ENCODE measurements around the gene TMEM245.

Gene TMEM245

GRCh38 chr9:109020113-109020512 is 99.6 kb downstream of the TMEM245 start:
- no peak for DNase-seq

GRCh38 chr9:109019420-109019819 is 100.3 kb downstream of the TMEM245 start:
- DNase-seq: no peak

DNA sequence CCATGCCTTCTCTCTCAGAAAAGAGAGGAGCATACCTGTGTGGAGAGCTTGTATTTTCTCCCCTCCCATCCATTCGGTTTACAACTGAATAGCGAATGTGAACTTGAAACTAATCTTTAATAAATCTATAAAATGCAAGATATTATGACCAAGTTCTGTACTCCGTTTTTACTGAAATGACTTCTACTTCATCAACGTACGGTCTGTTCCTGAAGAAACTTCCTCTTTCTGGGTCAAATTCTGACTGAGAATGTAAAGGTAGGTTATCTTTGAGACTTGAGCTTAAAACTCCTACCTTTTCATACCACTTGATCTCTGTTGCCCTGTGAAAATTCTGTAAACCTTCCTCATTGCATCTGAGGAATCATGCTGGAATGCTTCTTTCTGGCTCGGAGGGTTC is 102.3 kb downstream of the TMEM245 start:
- no peak for DNase-seq

DNA sequence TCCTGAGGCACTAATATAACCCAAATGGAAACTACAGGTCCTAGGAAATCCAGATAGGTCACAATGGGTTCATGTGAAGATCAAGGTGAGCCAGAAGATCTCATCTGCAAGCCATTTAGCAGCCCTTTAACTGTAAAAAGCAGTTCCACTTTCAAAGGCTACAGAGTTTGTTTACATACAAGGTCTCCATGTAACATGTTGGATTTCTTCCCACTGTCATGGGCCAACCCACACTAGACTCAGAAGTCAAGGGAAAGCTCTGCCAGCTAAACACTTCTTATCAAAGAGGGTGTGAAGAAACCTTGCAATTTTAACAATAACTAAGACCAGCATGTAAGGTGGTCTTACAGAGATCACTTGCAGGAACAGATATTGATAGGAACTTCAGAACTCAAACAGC is 102.7 kb downstream of the TMEM245 start:
- no peak for DNase-seq

GRCh38 chr9:109016132-109016531 is 103.6 kb downstream of the TMEM245 start:
- no peak for DNase-seq

GRCh38 chr9:109014608-109015280 is 105.0 kb downstream of the TMEM245 start:
- DNase-seq: no peak

GRCh38 chr9:109013679-109014607 is 105.8 kb downstream of the TMEM245 start:
- no peak for DNase-seq

GRCh38 chr9:109012876-109013678 is 106.7 kb downstream of the TMEM245 start, which contains the start of gene CTNNAL1:
Gene CTNNAL1, minus strand, starts transcription at chr9:109013499. Its CDS starts 57 bp downstream, at chr9:109013442.
- peak; percentile 79 for DNase-seq

GRCh38 chr9:109012009-109012875 is 107.5 kb downstream of the TMEM245 start:
- DNase-seq: peak; percentile 52

DNA sequence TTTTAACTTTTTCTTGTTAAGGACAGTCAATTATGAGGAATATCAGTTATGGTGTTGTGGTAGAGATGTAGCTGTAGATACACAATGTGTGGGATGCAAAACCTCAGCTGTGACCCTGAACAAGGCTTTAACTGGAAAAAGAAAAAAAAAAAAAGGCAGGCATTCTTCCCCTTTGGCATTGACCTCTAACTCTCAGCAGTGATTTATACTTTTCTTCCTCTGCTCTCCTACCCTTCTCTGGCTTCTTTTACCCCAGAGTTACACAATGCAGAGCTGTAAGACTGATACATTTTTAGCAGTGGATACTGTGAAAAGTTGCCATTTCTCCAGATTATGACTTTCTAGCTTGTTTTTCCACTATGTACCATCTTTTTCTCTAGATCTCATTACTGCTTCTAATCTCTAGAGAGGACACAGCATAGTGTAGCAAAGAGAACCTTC is 108.5 kb downstream of the TMEM245 start:
- no peak for DNase-seq

DNA sequence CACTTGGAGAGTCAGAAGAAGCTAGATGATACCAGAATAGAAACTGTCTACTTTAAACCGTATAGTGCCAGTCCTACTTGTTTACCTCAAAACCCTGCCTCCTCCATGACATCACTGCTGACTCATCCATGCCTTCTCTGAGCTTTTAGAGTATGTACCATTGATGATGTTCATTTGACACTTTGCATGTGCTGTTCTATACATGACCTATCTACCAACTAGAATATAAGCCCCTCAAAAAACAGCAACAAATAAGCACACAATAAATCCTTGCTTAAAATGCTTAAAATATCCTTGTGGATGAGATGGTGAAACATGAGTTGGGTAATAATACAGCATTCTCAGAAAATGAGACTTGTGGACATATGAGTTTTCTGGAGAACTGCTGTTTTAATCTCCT is 109.0 kb downstream of the TMEM245 start:
- DNase-seq: peak; percentile 39

- DNase-seq: no peak
Measured at GRCh38 chr9:109005678-109006077, 114.1 kb downstream of the TMEM245 start.

- no peak for DNase-seq
Measured at GRCh38 chr9:109003116-109003515, 116.6 kb downstream of the TMEM245 start.

DNA sequence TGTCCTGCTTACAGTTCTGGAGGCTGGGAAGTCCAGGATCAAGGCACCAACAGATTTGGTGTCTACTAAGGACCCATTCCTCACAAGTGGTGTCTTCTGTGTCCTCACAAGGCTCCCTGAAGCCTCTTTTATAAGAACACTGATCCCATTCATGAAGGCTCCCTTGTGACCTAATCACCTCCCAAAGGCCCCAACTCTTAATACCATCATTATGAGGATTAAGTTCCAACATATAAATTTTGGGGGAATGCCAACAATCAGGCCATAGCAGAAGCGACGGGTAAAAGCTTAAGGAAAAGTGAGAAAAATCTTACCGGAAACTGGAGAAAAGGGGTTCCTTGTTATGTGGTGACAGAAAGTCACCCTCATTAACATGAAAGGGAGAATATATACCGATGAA is 117.6 kb downstream of the TMEM245 start:
- no peak for DNase-seq

DNA sequence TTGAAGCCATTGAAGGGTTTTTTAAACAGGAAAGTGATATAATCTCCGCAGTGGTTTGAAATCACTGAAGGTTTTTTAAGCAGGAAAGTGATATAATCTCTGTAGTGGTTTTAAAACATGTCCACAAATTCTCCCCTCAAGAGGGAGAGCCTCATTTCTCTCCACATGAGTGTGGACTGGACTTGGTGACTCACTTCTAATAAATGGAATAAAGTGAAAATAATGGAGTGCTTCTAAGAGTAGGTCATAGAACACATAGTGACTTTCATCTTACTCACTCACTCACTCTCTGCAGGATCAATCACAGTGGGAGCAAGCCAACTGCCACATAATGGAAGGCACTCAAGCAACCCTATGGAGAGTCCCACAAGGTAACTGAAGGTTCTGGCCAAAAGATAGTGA is 118.5 kb downstream of the TMEM245 start:
- DNase-seq: no peak

DNA sequence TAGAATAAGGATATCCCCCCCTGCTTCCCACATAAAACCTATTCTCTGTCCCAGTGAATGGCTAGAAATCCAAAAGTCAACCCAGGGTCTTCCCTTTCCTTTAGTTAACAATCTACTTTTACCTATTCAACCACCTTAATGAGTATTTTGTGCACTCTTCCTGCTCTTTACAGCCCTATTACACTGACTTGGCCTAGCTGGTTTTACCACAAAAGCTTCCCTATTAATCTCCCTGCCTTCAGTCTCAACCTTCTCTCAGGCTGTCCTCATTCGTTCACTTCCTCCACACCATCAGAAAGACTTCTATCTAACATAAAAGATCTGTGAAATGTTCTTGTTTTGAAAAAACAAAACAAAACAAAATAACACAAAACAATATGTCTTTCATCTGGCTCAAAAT is 122.6 kb downstream of the TMEM245 start:
- no peak for DNase-seq

DNA sequence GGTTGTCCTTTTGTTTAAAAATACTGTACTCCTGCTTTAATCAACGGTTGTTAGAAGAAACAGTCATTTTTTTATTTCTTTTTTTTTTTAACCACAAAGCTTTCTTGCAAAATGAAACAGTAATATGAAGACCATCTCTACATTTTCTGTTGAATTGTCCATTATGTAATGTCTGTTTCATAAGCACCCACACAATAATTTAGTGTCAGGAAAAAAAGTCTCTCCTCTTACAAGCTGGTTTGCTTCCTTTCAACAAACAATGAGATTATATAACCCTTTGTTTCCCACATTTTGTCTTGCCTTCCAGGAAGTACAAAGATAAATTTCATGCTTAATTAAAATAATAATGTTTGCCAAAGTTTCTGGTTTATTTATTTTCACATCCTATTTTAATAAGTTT is 123.1 kb downstream of the TMEM245 start:
- no peak for DNase-seq

GRCh38 chr9:108994695-108995094 is 125.1 kb downstream of the TMEM245 start:
- DNase-seq: no peak

GRCh38 chr9:108991479-108991878 is 128.3 kb downstream of the TMEM245 start:
- DNase-seq: no peak

GRCh38 chr9:108983885-108984284 is 135.9 kb downstream of the TMEM245 start:
- DNase-seq: no peak

DNA sequence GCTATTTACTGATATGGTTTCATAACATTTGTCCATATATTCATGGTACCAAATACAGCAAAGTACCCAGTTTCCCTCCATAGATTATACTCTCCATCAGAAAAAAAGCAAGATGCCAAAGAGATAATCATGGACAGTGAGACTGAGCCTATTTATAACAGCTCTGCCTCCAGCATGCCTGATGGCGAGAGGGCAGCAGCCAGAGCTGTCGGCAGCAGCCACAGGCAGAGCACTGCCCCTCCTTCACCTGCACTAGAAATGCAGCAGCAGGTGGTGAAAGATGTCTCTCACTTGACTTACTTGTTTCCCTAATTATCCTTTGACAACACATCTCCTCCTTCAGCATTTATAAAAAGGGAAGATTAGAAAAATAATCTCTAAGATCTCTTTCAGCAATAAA is 138.9 kb downstream of the TMEM245 start:
- no peak for DNase-seq

DNA sequence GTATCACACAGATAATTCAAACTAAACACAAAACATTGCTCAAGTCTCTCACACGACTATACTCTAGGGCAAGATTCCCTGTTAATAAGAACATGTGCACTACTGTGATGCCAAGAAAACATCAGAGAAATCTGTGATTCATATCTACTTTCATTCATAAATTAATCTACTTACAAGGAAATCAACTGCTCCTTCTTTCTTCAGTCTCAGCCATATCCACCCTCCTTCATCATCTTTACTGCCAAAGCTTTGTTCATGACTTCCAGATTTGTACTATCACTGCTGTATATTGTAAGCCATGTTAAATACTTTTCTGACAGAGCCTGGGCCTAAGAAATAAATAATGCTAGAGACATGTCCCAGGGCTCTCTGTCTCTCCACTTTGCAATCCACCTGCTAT is 141.5 kb downstream of the TMEM245 start:
- no peak for DNase-seq
